ENCODE data around the gene CSPG4.
"Not testable (repeated sequence)": the region's sequence is repeated elsewhere in the genome, so short reads cannot be mapped to it uniquely, and the experiment has no call there.

DNA sequence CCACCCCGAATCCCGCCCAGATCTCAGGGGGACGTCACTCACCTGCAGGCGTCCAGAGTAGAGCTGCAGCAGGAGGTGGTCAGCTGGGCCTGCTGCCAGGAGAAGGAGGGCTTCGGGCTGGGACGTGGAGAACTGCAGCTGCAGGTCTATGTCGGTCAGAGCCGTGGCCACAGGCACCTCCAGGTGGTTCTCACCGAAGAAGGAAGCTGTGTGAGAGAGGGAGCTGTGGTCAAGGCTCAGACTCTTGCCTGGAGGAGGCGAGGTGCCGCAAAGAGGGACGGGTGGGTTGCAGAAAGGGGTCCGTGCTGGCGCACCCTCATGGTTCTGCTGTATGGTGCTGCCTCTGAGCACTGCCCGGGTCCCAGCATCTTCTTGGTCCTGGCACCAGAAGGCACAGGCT, 19.6 kb downstream of the CSPG4 start:
- TF ChIP-seq, protein P1, sequence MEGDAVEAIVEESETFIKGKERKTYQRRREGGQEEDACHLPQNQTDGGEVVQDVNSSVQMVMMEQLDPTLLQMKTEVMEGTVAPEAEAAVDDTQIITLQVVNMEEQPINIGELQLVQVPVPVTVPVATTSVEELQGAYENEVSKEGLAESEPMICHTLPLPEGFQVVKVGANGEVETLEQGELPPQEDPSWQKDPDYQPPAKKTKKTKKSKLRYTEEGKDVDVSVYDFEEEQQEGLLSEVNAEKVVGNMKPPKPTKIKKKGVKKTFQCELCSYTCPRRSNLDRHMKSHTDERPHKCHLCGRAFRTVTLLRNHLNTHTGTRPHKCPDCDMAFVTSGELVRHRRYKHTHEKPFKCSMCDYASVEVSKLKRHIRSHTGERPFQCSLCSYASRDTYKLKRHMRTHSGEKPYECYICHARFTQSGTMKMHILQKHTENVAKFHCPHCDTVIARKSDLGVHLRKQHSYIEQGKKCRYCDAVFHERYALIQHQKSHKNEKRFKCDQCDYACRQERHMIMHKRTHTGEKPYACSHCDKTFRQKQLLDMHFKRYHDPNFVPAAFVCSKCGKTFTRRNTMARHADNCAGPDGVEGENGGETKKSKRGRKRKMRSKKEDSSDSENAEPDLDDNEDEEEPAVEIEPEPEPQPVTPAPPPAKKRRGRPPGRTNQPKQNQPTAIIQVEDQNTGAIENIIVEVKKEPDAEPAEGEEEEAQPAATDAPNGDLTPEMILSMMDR (conservative IDR thresholded peaks at IDR 0.05 in 1 of 2, IDR thresholded peaks at IDR 0.05 in 1 of 2; ENCODE audit: extremely low read depth in 1 of 2, insufficient read depth in 1 of 2, low read depth in 1 of 2, low read length in 2 of 2), result not testable (repeated sequence)
- TF ChIP-seq EZH2 (IDR thresholded peaks at IDR 0.05; ENCODE audit: borderline replicate concordance, low read length), result not testable (repeated sequence)

Measured in mammary epithelial cell (primary cell).